ENCODE results near the gene LAG3.
A peak's percentile ranks its signal among the peaks of the same experiment; 100 is the strongest.
"Not testable (repeated sequence)": the region's sequence is repeated elsewhere in the genome, so short reads cannot be mapped to it uniquely, and the experiment has no call there.

The LAG3 gene

DNA sequence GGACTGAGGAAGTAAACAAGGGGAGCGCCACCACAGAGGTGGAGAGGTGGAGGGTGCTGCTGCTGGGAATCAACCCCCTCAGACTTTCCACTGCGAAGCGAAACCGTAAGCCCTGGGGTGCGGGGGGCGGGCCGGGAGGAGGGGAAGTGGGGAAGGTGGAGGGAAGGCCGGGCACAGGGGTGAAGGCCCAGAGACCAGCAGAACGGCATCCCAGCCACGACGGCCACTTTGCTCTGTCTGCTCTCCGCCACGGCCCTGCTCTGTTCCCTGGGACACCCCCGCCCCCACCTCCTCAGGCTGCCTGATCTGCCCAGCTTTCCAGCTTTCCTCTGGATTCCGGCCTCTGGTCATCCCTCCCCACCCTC is at the start of gene LAG3:
LAG3 (plus strand) TSS at position 190 of the 365 bp plus-strand sequence. CDS start 333 bp downstream, outside the sequence.
- DNase-seq: no peak

DNA sequence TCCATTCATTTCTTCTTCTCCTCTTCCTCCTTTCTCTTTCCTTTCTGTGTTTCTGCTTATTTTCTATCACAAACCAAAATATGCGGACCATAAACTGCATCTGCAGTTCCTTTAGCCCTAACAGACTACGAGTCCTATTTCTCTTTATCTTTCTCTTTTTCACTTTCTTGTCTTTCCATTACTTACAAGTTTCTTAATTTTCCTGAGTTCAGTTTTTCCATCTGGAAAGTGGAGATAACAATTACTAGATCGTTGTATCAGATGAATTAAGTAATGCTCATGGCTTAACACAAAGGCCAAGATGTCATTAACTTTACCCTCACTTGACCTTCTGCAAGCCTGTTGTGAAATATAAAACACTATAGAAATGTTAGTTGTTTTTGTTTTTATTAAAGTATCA is 49.5 kb upstream of the LAG3 start:
- no peak for DNase-seq

DNA sequence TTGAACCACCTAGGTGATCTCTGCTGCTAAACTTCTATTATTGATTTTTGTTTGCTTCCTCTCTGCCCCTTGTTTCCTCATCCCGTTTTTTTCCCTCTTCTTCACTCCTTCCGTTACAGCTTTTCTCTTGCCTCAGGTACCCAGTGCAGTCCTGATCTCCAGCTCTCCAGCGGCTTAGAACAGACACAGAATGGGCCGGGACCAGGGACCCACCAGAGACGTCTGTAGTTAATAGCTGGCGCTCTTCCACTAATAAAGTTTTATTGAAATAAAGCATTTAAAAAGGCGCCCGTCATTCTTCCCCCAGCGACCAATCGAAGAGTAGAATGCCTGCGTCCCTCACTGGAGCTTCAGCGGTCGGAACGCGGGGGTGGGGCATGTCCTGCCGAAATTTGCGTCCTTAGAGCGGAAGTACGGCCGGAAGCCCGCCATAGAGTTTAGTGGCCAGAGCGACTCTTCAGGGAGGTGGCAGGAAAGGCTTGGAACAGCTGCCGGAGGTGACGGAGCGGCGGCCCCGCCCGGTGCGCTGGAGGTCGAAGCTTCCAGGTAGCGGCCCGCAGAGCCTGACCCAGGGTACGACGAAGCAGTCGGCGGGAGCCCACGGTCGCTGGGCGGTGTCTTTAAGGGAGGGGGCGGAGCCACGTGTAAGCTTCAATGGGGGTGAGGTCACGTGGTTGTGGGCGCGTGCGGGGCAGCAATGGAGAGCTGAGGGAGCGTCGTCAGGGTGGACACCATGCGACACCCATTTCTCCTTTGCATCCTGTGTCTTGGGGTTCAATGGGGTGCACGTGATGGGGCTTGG is 48.5 kb upstream of the LAG3 start, which contains the start of gene COPS7A:
COPS7A (plus strand) TSS at position 440 of the 802 bp plus-strand sequence. CDS start 611 bp downstream, outside the sequence.
- peak; percentile 100 for DNase-seq

DNA sequence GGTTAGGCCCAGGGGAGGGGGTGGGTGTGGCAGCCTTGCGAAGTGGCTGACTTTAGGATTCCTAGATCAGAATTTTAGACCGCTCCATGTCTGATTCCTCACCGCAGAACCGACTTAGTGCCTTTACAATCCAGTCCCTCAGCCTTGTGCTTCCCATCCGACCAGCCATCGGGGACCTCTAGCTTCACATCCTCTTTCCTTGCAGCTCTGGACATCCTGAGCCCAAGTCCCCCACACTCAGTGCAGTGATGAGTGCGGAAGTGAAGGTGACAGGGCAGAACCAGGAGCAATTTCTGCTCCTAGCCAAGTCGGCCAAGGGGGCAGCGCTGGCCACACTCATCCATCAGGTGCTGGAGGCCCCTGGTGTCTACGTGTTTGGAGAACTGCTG is 47.9 kb upstream of the LAG3 start:
- DNase-seq: no peak

DNA sequence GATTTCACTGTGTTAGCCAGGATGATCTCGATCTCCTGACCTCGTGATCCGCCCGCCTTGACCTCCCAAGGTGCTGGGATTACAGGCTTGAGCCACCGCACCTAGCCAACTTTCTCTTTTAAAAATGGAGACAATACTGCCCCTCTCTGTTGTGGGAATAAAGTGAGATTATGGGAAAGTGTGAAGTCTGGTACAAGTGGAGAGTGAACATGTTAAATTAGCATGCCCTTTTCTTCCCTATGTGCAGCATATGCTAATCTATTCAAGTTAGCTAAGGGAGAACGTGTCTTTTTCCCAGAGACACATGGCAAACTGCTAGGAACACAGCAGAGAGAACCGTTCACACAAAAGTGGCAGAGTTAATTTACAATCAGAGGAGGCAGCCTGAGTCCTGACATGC is 47.0 kb upstream of the LAG3 start:
- no peak for DNase-seq

DNA sequence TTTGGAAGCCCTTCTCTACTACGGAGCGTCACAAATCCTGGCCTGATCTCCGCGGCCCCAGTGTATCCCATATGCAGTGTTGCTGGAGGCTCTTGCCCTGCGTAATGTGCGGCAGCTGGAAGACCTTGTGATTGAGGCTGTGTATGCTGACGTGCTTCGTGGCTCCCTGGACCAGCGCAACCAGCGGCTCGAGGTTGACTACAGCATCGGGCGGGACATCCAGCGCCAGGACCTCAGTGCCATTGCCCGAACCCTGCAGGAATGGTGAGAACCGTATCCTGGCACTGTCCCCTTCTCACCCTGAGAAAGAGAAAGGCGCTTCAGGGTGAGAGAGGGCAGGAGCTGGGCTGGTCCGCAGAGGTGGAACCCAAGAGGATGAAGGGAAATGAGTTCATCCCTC is 43.1 kb upstream of the LAG3 start:
- DNase-seq: no peak

DNA sequence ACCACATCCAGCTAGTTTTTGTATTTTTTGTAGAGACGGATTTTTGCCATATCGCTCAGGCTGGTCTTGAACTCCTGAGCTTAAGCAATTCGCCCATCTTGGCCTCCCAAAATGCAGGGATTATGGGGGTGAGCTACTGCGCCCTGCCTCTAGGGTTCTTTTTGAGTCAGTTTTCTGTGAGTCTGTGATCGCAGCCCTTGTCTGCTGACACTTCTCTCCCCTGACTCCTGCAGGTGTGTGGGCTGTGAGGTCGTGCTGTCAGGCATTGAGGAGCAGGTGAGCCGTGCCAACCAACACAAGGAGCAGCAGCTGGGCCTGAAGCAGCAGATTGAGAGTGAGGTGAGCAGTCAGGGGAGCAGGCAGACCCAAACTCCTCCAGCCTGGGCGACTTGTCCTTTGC is 42.2 kb upstream of the LAG3 start:
- DNase-seq: peak; percentile 80

DNA sequence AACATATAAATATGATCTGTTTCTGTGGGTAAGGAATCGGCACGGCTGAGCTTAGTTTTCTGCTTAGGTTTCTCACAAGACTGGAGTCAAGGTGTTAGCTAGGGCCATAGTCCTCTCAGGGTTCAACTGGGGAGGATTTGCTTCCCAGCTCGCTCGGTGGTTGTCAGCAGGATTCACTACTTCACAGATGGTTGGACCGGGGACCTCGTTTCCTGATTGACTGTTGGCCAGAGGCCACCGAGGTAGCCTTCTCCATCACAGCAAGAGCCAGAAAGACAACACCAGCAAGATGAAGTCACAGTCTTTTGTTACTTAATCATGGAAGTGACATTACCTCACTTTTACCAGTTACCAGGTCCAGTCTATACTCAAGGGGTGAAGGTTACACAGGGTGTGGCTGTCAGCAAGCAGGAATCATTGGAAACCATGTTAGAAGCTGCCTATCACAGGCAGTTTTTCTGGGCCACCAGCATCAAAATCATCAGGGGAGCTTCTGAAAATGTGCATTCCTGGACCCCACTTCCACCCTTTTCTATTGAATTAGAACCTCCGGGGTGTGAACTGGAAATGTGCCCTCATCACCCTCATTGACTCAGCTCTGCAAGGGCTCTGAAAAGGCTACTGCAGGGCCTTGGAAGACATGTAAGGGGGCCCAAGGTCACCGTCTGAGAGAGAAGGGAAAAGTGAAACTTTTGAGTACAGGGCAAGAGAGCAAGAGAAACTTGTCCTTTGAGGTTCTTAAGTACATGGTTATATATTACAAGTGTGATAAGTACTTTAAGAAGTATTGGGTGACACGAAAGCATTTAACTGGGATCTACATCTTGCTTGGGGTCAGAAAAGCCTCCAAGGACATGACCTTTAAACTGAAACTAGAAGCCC is 37.6 kb upstream of the LAG3 start:
- DNase-seq: no peak

DNA sequence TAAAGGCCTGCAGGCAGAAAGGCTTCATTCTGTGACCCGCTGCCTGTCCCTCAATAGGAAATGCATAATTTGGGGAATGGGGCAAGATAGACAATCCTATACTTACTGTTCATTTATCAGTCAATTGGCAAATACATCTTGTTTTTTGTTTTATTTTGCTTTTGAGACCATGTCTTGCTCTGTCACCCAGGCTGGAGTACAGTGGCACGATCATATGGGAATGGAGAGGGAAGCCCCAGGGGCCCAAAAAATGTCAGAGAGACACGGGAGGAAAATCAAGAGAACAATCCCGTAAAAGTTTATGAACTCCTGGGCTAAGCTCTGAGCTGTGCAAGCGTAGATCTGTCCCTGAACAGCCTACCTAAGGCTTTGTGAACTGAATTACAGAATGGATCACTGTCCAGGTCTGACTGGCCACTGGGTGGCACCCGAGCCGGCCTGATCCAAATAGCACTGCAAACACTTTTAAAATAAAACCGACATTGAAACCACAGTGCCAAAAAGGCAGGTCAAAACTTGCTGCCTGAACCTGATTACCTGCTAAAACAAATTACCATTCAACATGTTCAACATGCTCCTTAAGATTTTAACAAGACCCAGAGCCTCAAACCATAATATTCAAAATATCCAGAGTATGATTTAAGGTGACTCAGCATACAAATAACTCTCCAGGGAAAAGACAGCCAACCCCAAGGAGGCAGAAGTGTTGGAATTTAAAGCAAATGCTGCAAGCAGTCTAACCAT is 36.7 kb upstream of the LAG3 start:
- DNase-seq: peak; percentile 79

DNA sequence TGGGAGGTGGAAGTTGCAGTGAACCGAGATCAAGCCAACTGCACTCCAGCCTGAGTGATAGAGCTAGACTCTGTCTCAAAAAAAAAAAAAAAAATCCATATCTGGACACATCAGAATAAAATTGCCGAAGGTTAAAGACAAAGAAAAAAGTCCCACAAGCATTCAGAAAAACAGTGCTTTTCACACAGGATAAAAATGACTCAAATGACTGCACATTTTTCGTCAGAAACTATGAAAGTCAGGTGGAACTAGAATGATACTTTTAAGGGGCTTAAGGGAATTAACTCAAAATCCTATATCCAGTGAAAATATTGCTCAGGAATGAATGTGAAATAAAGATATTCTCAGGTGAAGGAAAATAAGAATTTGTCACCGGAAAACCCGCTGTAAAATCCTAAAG is 35.6 kb upstream of the LAG3 start:
- DNase-seq: no peak

DNA sequence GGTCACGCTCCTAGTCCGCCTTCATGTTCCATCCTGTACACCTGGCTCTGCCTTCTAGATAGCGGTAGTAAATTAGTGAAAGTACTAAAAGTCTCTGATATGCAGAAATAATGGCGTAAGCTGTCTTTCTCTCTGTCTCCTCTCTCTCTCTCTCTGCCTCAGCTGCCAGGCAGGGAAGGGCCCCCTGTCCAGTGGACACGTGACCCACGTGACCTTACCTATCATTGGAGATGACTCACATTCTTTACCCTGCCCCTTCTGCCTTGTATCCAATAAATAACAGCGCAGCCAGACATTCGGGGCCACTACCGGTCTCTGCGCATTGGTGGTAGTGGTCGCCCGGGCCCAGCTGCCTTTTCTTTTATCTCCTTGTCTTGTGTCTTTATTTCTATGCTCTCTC is 30.2 kb upstream of the LAG3 start:
- not testable (repeated sequence) for DNase-seq

DNA sequence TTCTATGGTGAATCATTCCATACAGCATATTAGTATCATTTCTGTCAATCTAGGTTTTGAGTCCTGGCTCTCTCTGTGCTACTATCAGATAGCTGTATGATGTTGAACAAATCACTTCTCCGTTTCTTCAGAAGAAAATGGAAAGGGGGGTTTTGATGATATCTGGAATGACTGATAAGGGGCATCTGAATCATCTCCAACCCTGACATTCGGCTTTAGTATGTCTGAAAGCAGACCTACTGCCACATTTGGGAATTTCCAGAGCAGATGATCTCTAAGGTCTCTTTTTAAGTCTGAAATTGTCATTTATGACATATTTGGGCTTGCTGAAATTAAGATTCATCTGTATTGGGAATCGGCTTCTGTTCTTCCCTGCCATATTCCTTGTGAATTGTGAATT is 29.5 kb upstream of the LAG3 start:
- no peak for DNase-seq

DNA sequence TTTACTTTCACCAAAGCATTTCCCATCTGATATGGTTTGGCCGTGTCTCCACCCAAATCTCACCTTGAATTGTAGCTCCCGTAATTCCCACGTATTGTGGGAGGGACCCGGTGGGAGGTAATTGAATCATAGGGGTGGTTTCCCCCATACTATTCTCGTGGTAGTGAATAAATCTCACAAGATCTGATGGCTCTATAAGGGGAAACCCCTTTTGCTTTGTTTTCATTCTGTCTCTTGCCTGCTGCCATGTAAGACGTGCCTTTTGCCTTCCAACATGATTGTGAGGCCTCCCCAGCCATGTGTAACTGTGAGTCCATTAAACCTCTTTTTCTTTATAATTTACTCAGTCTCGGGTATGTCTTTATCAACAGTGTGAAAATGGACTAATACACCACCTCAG is 29.0 kb upstream of the LAG3 start:
- not testable (repeated sequence) for DNase-seq

DNA sequence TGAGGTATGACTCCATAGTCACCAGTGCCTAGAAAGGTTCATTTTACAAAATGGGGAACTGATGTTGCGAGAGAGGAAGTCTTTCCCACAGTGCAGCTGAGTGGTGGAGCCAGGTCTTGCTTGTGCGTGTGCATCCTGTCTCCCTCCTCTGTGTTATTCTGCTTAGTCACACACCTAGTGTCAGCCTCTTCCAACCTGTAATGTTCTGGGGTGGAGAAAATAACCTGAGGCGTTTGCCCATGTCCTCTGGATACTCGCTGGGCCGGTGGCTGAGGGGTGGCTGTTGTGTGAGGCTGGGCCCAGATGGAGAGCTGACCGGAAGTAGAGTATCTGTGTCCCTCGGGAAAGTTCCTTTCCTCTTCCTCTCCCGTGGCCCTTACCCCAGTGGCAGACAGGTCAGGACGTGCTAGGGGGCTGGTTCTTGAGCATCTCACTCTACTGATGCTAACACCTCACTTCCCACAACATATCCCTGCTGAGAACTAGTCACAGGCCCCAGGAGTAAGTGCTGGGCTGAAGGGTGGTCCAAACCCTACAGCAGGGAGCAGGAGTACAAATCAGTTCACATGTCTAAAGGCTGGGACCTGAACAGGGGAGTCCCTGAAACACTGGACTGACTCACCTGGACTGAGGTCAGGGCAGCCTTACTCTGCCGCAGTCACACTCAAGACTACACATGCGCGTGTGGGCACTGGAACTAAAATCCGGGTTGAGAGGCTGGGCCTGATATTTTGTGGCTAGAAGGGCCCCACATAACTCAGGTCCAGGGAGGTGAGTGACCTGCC is 26.4 kb upstream of the LAG3 start:
- DNase-seq: no peak

DNA sequence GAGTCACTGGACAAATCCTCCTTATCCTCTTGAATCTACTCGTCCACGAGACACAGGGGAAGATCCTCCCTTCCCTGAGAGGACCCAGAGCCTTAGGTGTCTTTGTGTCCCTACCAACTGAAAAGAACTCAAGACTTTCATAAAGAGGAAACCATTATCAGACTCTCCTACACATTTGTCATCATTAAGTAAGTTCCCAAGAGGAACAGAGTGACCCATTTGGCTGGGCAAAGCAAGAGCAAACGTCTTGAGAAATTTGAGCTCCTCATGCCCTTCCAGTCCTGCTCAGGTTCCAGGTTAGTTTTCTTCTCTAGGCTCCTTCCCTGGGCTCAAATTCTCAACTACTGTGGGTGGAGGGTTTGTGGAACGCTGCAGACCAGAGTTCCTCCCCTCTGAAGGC is 25.1 kb upstream of the LAG3 start:
- DNase-seq: no peak

DNA sequence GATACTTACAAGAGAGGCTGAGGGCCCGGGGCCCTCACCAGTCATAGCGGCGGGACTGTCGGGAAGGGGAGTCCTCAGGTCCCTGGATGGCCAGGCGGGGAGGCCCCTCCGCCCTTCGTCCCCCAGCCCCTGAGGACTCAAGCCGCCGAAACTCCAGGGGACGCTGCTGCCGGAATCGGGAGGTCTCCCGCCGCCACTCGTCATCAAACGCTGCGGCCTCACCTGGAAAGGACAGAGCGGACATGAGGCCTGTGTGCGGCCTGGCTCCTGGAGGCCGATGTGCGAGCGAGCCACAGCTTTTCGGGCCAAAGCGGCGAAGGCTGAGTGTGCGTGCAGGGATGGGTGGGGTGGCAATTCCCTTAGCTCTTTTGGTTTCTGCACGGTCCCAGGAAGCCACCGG is 23.6 kb upstream of the LAG3 start:
- DNase-seq: no peak

DNA sequence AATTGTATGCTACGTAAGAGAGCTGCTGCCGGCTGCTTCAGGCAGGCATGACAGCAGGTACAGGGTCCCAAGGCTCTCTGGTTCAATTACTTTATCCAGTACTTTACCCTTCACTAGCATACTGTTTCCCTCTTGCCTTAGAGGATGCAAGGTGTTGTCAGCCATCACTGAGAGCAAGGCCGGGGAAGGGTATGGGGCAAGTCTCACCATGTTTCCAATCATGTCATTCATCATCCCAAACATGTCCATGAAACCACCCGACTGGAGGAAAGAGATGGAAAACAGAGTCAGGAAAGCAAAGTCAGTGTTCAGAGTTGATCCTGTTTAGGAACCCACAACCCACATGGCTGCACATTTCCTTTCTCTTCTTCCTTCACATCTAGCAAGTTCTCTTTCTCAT is 21.8 kb upstream of the LAG3 start:
- DNase-seq: no peak

DNA sequence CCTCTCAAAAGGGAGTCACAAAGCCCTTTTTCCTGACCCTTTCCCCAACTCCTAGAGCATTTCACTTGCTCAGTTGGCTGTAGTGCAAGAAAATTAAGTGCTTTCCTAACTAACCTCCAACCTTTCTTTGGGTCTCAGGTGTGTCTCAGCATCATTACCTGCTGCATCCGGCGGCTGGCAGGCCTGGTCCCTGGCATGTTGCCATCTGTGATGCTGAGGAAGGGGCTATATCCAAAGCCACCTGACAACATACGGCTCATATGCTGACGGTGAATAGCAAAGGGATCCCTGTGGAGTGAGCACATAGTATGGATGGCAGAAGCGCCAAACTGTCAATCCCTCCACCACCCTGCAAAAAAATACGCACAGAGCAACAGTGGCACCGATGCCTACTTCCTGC is 20.6 kb upstream of the LAG3 start:
- no peak for DNase-seq

DNA sequence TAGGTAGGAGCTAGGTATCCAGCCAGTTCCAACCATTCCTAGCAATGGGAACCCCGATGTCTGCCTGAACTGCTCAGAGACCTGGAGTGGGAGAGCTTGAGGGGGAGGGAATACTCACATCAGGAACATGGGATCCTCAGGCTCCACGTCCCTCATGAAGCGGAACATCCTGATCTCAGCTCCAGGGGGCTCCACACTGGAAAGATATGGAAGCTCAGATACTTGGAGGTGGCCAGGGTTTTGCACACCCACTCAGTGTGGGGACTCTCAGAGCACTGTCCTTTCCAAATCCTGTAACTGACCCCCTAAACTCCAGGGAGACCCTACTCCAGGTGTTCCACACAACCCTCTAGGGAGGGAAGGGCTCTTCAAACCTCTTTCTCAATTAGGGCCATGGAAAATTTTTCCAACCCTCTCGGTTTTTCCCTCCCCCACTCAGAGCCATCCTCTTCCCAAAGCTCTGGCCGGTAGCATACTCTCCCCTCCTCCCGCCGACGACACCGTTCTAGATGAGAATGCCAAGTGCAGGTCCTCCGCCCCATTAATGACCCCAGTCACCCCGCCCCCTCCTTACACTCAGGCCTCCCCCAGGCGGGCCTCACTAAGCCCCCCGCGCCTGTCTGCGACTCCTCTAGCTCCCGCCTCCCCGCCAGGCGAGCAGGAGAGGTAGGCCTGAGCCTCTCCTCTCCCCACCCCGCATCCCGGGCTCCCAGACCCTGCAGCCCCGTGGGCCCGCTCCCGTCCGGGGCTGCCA is 20.0 kb upstream of the LAG3 start:
- peak; percentile 88 for DNase-seq

DNA sequence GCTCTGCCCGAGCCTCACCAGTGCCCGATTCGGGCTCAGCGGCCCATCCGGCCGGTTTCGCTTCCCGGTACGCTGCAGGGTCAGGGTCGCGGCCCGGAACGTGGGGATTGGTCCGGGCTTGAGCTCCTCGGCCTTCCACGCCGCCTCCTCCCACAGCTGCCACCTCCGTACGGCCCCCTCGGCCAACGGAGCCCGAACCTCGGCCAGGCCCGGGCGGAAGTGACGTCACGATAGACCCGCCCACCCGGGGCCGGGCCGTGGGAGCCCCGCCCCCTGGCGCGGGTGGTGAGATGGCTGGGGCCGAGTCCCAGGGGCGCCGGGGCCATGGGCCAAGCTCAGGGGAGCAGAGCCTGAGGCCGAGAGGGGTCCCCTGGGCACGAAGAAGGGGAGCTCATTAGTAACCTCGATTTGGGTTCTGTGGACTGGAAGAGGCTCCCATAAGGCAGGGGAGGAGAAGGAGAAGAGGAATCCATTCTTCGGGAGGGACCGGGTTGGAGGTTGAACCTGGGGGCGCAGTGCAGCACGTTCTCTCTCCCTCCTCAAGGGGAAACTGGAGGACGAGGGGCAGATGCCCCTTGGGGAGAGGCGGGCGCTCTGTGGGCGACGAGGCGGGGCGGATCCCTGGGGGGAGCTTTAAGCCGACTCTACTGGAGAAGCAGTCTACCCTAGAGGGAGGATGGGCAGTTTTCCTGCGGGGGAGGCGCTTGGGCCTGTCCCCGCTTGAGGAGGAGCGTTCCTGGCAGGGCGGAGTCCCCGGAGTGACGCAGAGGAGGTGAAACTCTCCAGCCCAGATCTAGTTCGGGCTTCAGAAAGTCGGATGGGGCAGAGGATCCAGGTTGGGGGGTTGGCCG is 19.2 kb upstream of the LAG3 start, which contains the start of gene MLF2:
MLF2 (minus strand) TSS at position 221 of the 851 bp plus-strand sequence. CDS start 807 bp downstream, outside the sequence.
- DNase-seq: peak; percentile 100
